Epithelial cell of proximal tubule (primary cell): ENCODE measurements around the gene ARFIP1. TPM values are rescaled to one million over a fixed set of nuclear protein-coding genes. Genes with fewer than 3 reads are reported as not detected.
"Not testable (repeated sequence)": the region's sequence is repeated elsewhere in the genome, so short reads cannot be mapped to it uniquely, and the experiment has no call there.

Source experiments
- DNase-seq: peaks from one replicate; pipeline ENCODE4 v3.0.0-alpha.2; 2011; ENCODE audit warnings: low read depth
- H3K4me3 ChIP-seq: 2 replicates; pipeline ENCODE4 v1.5.1; 2011; ENCODE audit warnings: low read depth, mild to moderate bottlenecking, low read length
- total RNA-seq: library from RNA; depleted of rRNA; stranded (reverse); fragments of >200 nt; gene quantifications from 2 replicates; pipeline ENCODE4 v1.2.3, GENCODE V29; 2015
- TF ChIP-seq, protein P1 (sequence below): conservative IDR thresholded peaks from 2 replicates; pipeline ENCODE4 v1.5.1; 2012; ENCODE audit warnings: low read depth, mild to moderate bottlenecking, low read length

ARFIP1 gene
- total RNA-seq, 1 donor from 2014 or later: 29.1 TPM

DNA sequence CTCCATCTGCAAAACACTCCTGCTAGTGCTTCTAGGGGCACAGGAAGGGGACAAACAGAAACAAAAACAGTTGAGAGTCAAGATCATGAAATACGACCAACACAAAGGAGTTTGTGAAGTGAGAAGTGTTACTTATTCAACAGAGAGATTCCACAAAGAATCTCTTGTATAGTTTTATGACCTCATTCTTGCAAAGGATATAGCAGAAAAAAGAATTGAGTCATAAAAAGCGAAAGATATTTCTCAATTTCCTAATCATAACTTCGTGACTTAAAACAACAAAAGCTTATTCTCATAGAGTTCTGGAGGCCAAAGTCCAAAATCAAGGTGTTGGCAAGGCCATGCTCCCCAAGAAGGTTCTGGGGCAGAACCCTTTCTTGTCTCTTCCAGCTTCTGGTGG, 40.9 kb upstream of the ARFIP1 start:
- DNase-seq: no peak
- TF ChIP-seq, protein P1, sequence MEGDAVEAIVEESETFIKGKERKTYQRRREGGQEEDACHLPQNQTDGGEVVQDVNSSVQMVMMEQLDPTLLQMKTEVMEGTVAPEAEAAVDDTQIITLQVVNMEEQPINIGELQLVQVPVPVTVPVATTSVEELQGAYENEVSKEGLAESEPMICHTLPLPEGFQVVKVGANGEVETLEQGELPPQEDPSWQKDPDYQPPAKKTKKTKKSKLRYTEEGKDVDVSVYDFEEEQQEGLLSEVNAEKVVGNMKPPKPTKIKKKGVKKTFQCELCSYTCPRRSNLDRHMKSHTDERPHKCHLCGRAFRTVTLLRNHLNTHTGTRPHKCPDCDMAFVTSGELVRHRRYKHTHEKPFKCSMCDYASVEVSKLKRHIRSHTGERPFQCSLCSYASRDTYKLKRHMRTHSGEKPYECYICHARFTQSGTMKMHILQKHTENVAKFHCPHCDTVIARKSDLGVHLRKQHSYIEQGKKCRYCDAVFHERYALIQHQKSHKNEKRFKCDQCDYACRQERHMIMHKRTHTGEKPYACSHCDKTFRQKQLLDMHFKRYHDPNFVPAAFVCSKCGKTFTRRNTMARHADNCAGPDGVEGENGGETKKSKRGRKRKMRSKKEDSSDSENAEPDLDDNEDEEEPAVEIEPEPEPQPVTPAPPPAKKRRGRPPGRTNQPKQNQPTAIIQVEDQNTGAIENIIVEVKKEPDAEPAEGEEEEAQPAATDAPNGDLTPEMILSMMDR: no peak
- H3K4me3 ChIP-seq: no peak overlapping the region

DNA sequence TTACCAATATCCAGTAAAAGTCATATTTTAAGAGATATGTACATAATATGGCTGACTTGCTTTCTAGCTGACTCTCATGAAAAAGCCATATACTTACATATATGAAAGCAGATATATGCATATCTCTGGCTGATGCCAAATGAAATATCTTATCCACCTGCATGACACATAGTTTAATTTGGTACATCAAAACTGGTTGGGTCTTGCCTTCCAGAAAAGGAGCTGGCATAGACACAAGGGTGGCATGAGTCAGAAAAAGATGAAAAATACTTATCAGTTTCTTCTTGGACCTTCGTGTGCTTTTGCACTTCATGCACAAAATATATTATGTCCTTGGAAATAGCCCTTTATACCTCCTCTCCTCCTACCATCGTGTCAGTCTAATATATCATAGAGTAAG, 32.3 kb upstream of the ARFIP1 start:
- TF ChIP-seq, protein P1: no peak
- no peak overlapping the region for H3K4me3 ChIP-seq
- DNase-seq: no peak

DNA sequence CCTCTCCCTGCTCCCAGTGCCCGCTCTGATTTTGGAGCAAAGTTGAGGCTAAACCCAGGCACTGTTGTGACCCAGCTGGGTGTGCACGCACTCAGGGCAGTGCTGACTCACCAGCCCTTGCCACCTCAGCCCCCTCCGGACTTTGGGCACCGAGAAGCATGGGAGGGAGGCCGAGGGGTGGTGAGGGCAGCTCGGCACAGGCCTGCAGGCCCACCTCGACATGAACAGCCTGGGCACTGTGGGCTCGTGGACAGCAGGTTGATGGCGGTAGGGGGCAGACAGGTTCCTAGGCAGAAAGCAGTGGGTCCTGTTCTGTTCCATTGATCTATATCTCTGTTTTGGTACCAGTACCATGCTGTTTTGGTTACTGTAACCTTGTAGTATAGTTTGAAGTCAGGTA, 31.1 kb upstream of the ARFIP1 start:
- TF ChIP-seq, protein P1: no peak
- H3K4me3 ChIP-seq: no peak overlapping the region
- DNase-seq: no peak

DNA sequence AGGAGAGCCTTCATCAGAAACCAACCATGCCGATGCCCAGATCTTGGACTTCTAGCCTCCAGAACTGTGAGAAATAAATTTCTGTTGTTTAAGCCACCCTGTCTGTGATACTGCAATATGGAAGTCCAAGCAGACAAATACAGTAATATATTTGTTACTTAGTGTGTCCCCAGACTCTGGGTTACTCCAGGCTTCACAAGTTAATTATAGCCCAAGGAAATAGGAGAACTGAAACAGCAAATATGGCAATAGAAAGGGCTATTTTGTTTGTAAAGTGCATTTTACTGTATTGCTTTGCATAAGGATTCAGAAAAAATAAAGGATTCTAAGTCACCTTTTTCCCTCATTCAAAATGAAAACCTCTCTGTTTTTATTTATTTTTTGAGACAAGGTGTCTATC, 16.0 kb upstream of the ARFIP1 start:
- DNase-seq: no peak
- TF ChIP-seq, protein P1: no peak
- H3K4me3 ChIP-seq: no peak overlapping the region

DNA sequence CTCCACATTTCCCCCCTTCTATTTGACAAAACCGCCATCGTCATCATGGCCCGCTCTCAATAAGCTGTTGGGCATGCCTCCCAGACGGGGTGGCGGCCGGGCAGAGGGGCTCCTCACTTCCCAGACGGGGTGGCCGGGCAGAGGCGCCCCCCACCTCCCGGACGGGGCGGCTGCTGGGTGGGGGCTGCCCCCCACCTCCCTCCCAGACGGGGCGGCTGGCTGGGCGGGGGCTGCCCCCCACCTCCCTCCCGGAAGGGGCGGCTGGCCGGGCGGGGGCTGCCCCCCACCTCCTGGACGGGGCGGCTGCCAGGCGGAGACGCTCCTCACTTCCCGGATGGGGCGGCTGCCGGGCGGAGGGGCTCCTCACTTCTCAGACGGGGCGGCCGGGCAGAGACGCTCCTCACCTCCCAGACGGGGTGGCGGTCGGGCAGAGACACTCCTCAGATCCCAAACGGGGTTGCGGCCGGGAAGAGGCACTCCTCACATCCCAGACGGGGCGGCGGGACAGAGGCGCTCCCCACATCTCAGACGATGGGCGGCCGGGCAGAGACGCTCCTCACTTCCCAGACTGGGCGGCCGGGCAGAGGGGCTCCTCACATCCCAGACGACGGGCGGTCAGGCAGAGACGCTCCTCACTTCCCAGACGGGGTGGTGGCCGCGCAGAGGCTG, 14.6 kb upstream of the ARFIP1 start:
- not testable (repeated sequence) for DNase-seq, H3K4me3 ChIP-seq

DNA sequence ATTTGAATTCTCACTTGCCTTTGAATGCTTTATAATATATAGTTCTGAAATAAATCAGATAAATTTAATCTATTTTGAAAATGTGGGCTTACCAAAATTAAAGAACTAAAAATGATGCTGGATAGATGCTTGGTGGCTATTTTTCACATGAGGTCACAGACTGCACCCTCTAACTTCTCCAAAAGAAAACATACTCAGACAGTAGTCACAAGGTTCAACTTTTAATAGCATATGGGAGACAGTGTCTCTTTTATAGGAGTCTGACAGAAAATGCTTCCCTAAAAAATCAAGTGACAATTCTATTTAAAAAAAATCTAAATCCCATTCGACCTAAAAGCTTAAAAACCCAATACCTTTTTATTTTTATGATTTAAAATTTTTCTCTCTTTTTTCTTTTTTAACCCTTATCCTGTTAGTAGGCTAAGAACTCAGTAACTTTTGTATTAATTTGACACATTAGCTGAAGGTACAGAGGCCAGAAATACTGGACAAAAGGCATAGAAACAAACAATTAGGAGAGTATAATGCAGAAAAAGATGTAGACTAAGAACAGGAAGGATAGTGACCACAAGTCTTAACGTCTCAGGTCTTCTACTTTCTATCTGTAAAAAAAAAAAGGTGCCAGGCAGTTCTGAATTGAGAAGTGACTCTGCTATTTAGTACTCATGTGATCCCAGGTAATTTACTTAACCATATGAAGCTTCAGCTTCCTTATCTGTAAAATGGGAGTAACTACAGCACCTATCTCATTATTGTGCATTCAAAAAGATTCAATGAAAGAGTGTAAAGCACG, 7.8 kb upstream of the ARFIP1 start:
- H3K4me3 ChIP-seq: no peak overlapping the region
- no peak for DNase-seq
- TF ChIP-seq, protein P1: no peak

DNA sequence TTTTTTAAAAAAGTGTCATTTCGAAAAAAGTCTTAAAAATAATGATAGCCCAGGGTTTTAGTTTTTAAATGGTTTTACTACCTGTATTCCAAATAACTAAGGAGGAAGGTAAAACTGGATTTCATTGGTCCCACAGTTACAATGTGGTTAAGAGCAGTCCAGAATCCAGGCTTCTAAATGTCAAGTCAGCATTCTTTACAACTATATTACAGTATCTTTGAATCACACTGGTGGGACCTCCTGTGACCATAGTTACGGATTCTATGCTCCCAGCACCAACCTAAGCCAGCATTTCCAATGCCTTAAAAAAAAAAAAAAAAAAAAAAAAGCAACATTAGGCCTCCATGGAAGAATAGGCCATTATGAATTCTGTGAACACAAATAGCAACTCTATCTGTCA, 6.4 kb upstream of the ARFIP1 start:
- H3K4me3 ChIP-seq: no peak overlapping the region
- TF ChIP-seq, protein P1: no peak
- no peak for DNase-seq
